Mucosa of descending colon (tissue), 3 donors: Measurements from ENCODE around the gene SLIT3. TPM values are rescaled to one million over a fixed set of nuclear protein-coding genes. Genes with fewer than 3 reads are reported as not detected.

Source experiments
- ATAC-seq: fragments of 200-7000 bp; cut with Tn5 transposase; one replicate; pipeline ENCODE4 v1.9.1; 2020; ENCODE audit warnings: mild to moderate bottlenecking, moderate library complexity
- DNase-seq, 3 donors: peaks; one replicate each; pipeline ENCODE4 v3.0.0-alpha.2; 2020
- H3K36me3 ChIP-seq: fragments of 200-600 bp; one replicate; pipeline ENCODE4 v1.8.0; 2021; ENCODE audit warnings: low read depth, mild to moderate bottlenecking
- H3K4me1 ChIP-seq: fragments of 200-600 bp; one replicate; pipeline ENCODE4 v1.8.0; 2021; ENCODE audit warnings: low read depth, mild to moderate bottlenecking
- H3K4me3 ChIP-seq: fragments of 200-600 bp; one replicate; pipeline ENCODE4 v1.8.0; 2021; ENCODE audit warnings: mild to moderate bottlenecking
- H3K9me3 ChIP-seq: fragments of 200-600 bp; one replicate; pipeline ENCODE4 v1.8.0; 2021; ENCODE audit warnings: mild to moderate bottlenecking
- CTCF ChIP-seq: fragments of 200-600 bp; IDR thresholded peaks from one replicate; pipeline ENCODE4 v1.8.0; 2022; ENCODE audit warnings: antibody characterized with exemption, mild to moderate bottlenecking
- intact Hi-C, 2 donors: fragments of 100-400 bp; cut with DNase I in 1 of 2; cut with micrococcal nuclease in 1 of 2; formaldehyde crosslinking; loops; one replicate each; pipeline versions ENCODE4 v1.11.0 to v1.11.1; 2022; cut with DNase I, micrococcal nuclease
- total RNA-seq, 3 donors: library from RNA; stranded (reverse); fragmentation: NEBNext Ultra II Directional in 2 of 3; extraction: Animal tissue kit (Norgen Biotek cat#: 25700) in 2 of 3; gene quantifications; one replicate each; pipeline versions ENCODE4 v1.2.1 to v1.2.4, GENCODE V29; 2021 to 2023
- donor health status: DM: no; HTN: no; CAD: no; lungs with moderate emphysema.
- donor health status: DM: no; HTN: no; CAD: no.
- donor health status: DM: no; HTN: yes; CAD: no.

Gene SLIT3
- total RNA-seq, 3 donors from 2014 or later: 4.2 to 25.5 (median 16.1) TPM

- no peak for TF ChIP-seq CTCF
- no peak overlapping the region for H3K4me3 ChIP-seq
- ATAC-seq: no peak
- intact Hi-C loops: no loop called here
- no peaks in the 10 kb centered on the region for H3K9me3 ChIP-seq
- H3K4me1 ChIP-seq: no peaks in the 10 kb centered on the region
- no peaks in the 10 kb centered on the region for H3K36me3 ChIP-seq
- DNase-seq: no peak
Observed at GRCh38 chr5:168781941-168782571, 518.9 kb downstream of the SLIT3 start.

GRCh38 chr5:168780888-168781287 lies 520.1 kb downstream of the SLIT3 start:
- TF ChIP-seq CTCF: no peak
- Histone ChIP-seq H3K9me3 (no peaks in the 10 kb centered on the region), H3K4me1 (no peaks in the 10 kb centered on the region), H3K36me3 (no peaks in the 10 kb centered on the region), H3K4me3 (no peak overlapping the region)
- intact Hi-C loops: no loop called here
- ATAC-seq (no peak), DNase-seq (no peak)

GRCh38 chr5:168779333-168779732 lies 521.6 kb downstream of the SLIT3 start:
- H3K4me3 ChIP-seq: no peak overlapping the region
- TF ChIP-seq CTCF: no peak
- no peaks in the 10 kb centered on the region for H3K4me1 ChIP-seq
- ATAC-seq (no peak), DNase-seq (no peak)
- intact Hi-C loops: no loop called here
- no peaks in the 10 kb centered on the region for H3K36me3 ChIP-seq
- no peaks in the 10 kb centered on the region for H3K9me3 ChIP-seq

- no peak for ATAC-seq
- H3K4me3 ChIP-seq: no peak overlapping the region
- no peaks in the 10 kb centered on the region for H3K36me3 ChIP-seq
- DNase-seq: no peak
- no peaks in the 10 kb centered on the region for H3K4me1 ChIP-seq
- no peaks in the 10 kb centered on the region for H3K9me3 ChIP-seq
- intact Hi-C loops: no loop called here
- no peak for TF ChIP-seq CTCF
Observed at GRCh38 chr5:168778536-168778935, 522.4 kb downstream of the SLIT3 start.

- no peaks in the 10 kb centered on the region for H3K36me3 ChIP-seq
- H3K4me3 ChIP-seq: no peak overlapping the region
- intact Hi-C loops: no loop called here
- H3K9me3 ChIP-seq: no peaks in the 10 kb centered on the region
- no peaks in the 10 kb centered on the region for H3K4me1 ChIP-seq
- DNase-seq (no peak), ATAC-seq (no peak)
- no peak for TF ChIP-seq CTCF
Observed at GRCh38 chr5:168777651-168778050, 523.3 kb downstream of the SLIT3 start.

GRCh38 chr5:168776070-168776469 lies 524.9 kb downstream of the SLIT3 start:
- ATAC-seq: no peak
- Histone ChIP-seq H3K9me3 (no peaks in the 10 kb centered on the region), H3K36me3 (no peaks in the 10 kb centered on the region), H3K4me3 (no peak overlapping the region), H3K4me1 (no peaks in the 10 kb centered on the region)
- intact Hi-C loops: no loop called here
- TF ChIP-seq CTCF: no peak
- no peak for DNase-seq
